CD4-positive, alpha-beta T cell treated with Interleukin-12 subunit alpha and Interleukin-12 subunit beta, for 1 hour (primary cell): ENCODE data around the gene SDHA.
"Not testable (repeated sequence)": the region's sequence is repeated elsewhere in the genome, so short reads cannot be mapped to it uniquely, and the experiment has no call there.

Experiments
- DNase-seq: peaks from one replicate; pipeline ENCODE4 v3.0.0-alpha.2; 2020

Gene SDHA

DNA sequence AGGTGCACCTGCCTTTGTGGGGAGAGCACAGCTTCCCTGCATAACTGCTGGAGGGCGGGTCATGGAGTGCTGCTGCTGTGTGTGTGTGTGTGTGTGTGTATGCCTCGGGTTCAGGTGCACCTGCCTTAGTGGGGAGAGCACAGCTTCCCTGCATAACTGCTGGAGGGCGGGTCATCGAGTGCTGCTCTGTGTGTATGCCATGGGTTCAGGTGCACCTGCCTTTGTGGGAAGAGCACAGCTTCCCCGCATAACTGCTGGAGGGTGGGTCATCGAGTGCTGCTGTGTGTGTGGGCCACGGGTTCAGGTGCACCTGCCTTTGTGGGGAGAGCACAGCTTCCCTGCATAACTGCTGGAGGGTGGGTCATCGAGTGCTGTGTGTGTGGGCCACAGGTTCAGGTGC lies 84.3 kb downstream of the SDHA start:
- not testable (repeated sequence) for DNase-seq

DNA sequence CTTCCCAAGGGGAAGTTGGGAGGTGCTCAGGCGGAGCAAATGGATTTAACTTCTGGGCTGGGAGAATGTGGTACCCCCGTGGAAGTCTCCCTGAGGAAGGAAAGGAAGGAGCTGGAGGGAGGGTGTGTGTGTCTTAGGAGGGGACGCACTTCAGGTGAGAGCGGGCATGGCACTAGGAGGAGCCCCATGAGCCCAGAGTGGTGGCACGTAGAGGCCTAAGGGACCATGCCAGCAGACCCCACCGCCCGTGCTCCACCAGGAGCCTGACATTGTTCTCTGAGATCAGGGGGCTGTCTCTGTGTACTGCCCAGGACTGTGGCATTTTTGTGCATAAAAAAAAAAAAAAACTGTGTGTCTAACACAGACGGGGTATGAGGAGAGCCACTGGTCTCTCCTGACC lies 84.8 kb downstream of the SDHA start:
- DNase-seq, result no peak

DNA sequence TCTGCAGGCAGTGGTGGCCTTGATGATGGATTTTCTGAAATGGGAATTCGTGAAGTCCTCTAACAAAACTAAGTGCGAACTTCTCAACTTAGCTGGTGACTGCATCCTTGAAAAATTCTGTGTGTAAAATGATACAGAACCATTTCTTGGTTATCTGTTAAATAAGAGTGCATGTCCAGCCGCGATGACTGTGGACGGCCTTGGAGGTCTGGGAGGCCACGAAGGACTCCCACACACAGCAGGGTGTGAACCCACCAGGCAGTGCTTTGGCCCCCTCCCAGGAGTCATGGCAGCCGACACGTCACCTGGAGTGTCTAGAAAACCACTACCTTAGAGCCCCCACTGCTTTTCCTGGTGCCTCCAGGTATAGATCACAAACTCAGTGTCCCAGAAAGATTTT lies 85.6 kb downstream of the SDHA start:
- not testable (repeated sequence) for DNase-seq

DNA sequence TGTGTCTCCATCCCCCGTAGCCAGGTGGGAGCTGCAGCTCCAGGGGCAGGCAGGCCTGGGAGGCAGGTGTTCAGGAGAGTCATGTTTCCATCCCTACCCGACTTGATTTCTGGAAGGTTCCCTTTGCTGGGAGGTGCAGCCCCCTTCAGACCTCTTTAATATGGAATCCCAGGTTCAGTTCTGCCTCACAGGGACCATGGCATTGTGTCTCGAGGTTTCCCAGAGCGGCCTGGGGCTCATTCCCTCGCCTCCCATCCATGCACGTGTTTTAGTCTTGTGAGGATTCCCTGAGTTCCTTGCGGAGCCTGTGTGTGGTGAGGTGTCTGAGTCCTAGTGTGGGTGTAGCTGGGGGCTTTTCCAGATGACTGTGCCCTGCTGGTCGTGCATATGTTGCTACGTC lies 86.9 kb downstream of the SDHA start:
- no peak for DNase-seq

DNA sequence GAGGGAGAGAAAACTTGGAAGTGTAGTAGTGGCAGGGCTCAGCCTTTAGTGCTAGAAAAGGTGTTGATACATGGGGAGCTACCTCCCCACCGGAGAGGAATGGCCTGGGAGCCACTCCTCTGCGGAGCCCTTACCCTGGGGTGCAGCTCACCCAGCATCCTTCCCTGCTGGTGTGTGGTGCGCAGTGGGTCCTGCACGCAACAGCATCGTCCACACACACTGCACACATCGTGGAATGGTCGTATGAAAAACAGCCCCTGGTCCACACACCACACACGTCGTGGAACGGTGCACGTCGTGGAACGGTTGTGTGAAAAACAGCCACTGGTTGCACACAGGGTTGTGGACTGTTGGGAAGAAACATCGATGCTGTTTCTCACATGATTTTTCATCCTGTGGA lies 87.3 kb downstream of the SDHA start:
- no peak for DNase-seq

DNA sequence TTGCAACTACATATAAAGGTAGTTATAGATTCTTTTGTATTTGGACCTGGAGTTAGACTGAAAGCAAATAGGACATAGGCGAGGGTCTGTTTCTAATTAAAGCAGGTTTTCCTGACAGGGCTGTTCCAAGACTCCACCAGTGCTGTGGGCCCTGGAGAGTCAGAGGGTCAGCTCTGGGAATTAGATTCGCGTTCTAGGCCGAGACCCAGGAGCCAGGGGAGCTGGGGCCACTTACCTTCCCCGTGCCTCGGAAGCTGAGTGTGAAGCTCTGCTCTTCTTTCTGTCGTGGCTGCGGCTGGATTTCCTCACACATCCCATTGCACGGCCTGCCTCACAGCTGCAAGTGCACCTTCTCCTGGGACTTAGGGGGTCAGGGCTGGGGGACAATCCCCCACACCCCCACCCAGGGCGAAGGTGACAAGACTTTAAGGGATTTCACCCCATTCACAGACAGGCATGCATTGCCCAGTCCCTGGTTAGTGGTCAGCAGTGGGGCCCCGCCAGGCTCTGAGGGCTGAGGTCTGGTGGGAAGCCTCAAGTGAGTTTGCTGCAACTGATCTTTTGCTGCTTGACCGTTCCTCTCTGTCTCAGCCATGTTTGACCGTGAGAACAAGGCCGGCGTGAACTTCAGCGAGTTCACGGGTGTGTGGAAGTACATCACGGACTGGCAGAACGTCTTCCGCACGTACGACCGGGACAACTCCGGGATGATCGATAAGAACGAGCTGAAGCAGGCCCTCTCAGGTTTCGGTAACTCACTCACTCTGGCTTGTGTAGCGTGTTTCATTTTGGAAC lies 88.1 kb downstream of the SDHA start:
- DNase-seq, result no peak
